Amniotic stem cell (primary cell): ENCODE results near the gene PAPLN.
A peak's percentile ranks its signal among the peaks of the same experiment; 100 is the strongest.
"Not testable (repeated sequence)": the region's sequence is repeated elsewhere in the genome, so short reads cannot be mapped to it uniquely, and the experiment has no call there.

Experiments used
- DNase-seq: peaks from one replicate; lab custom pipeline; 2025; lab: John Stamatoyannopoulos, UW

PAPLN gene

GRCh38 chr14:73237219-73237785 lies at the start of gene PAPLN:
Gene PAPLN (plus strand): TSS chr14:73237506. CDS start chr14:73239779, 2,273 bp downstream.
- no peak for DNase-seq

- peak; percentile 13 for DNase-seq
Measured at GRCh38 chr14:73188501-73188911, 48.8 kb upstream of the PAPLN start.

GRCh38 chr14:73189651-73190050 lies 47.7 kb upstream of the PAPLN start:
- no peak for DNase-seq

- DNase-seq: no peak
Measured at GRCh38 chr14:73191441-73191840, 45.9 kb upstream of the PAPLN start.

- not testable (repeated sequence) for DNase-seq
Measured at GRCh38 chr14:73194306-73194705, 43.0 kb upstream of the PAPLN start.

GRCh38 chr14:73198253-73198652 lies 39.1 kb upstream of the PAPLN start:
- DNase-seq: no peak

- DNase-seq: no peak
Measured at GRCh38 chr14:73203527-73203926, 33.8 kb upstream of the PAPLN start.

- no peak for DNase-seq
Measured at GRCh38 chr14:73207615-73208014, 29.7 kb upstream of the PAPLN start.

- no peak for DNase-seq
Measured at GRCh38 chr14:73208390-73208789, 28.9 kb upstream of the PAPLN start.

GRCh38 chr14:73208846-73209245 lies 28.5 kb upstream of the PAPLN start:
- DNase-seq: no peak

GRCh38 chr14:73209953-73210352 lies 27.4 kb upstream of the PAPLN start:
- no peak for DNase-seq

- DNase-seq: no peak
Measured at GRCh38 chr14:73211251-73212040, 25.9 kb upstream of the PAPLN start.

- no peak for DNase-seq
Measured at GRCh38 chr14:73216030-73216429, 21.3 kb upstream of the PAPLN start.

- no peak for DNase-seq
Measured at GRCh38 chr14:73217411-73217810, 19.9 kb upstream of the PAPLN start.

GRCh38 chr14:73220061-73220460 lies 17.2 kb upstream of the PAPLN start:
- DNase-seq: no peak

GRCh38 chr14:73220634-73221033 lies 16.7 kb upstream of the PAPLN start:
- no peak for DNase-seq

GRCh38 chr14:73221945-73222344 lies 15.4 kb upstream of the PAPLN start:
- no peak for DNase-seq

GRCh38 chr14:73223049-73223448 lies 14.3 kb upstream of the PAPLN start:
- DNase-seq: no peak

- no peak for DNase-seq
Measured at GRCh38 chr14:73225496-73225895, 11.8 kb upstream of the PAPLN start.

GRCh38 chr14:73227812-73228781 lies 9.2 kb upstream of the PAPLN start:
- DNase-seq: peak; percentile 23

GRCh38 chr14:73230051-73230450 lies 7.3 kb upstream of the PAPLN start:
- DNase-seq: no peak
